HFFc6 (cell line): Measurements from ENCODE around the gene LSP1. TPM values are rescaled to one million over a fixed set of nuclear protein-coding genes. Genes with fewer than 3 reads are reported as not detected.

Source experiments
- DNase-seq: peaks from one replicate; pipeline ENCODE4 v3.0.0-alpha.2; 2018
- H3K27ac Mint-ChIP-seq: 2 replicates; pipeline ENCODE4 v1.8.0; 2020; ENCODE audit warnings: mild to moderate bottlenecking, mixed read lengths
- H3K27me3 Mint-ChIP-seq: 2 replicates; pipeline ENCODE4 v1.8.0; 2021; ENCODE audit warnings: mild to moderate bottlenecking, moderate library complexity, mixed read lengths; ENCODE audit not compliant: insufficient read depth
- H3K36me3 Mint-ChIP-seq: 2 replicates; pipeline ENCODE4 v1.8.0; 2021; ENCODE audit warnings: low read depth, mixed read lengths
- H3K4me1 Mint-ChIP-seq: 2 replicates; pipeline ENCODE4 v1.8.0; 2020; ENCODE audit warnings: low read depth, mixed read lengths
- H3K4me3 Mint-ChIP-seq: 2 replicates; pipeline ENCODE4 v1.8.0; 2020; ENCODE audit warnings: mild to moderate bottlenecking, moderate library complexity, mixed read lengths
- H3K9me3 Mint-ChIP-seq: 2 replicates; pipeline ENCODE4 v1.8.0; 2020; ENCODE audit warnings: mild to moderate bottlenecking, mixed read lengths
- CTCF ChIP-seq: fragments of 200-600 bp; sonication (generic); IDR thresholded peaks from 2 replicates; pipeline ENCODE4 v1.5.0; 2021; ENCODE audit warnings: antibody characterized with exemption, mild to moderate bottlenecking
- total RNA-seq, 6 experiments: library from RNA; stranded (reverse); fragmentation: NEBNext Ultra II Directional; extraction: Animal tissue kit (Norgen Biotek cat#: 25700); gene quantifications; 2 replicates in 1 of 6; 3 replicates in 5 of 6; pipeline ENCODE4 v1.2.3, GENCODE V29; 2021

The LSP1 gene
- total RNA-seq, 6 experiments from 2014 or later: 0.18 to 2.6 (median 0.27) TPM; not detected in 2

GRCh38 chr11:1915795-1916131 is 62.9 kb downstream of the LSP1 start:
- H3K9me3 Mint-ChIP-seq: peaks cover 7% of the 10 kb centered on the region
- peaks cover 7% of the 10 kb centered on the region; the same call in 1 of the 2 replicates for H3K27me3 Mint-ChIP-seq
- no peak overlapping the region for H3K4me3 Mint-ChIP-seq
- H3K27ac Mint-ChIP-seq: no peak overlapping the region
- TF ChIP-seq CTCF: no peak
- no peaks in the 10 kb centered on the region for H3K36me3 Mint-ChIP-seq
- DNase-seq: no peak
- H3K4me1 Mint-ChIP-seq: no peaks in the 10 kb centered on the region

GRCh38 chr11:1916132-1916985 is 63.5 kb downstream of the LSP1 start:
- H3K27ac Mint-ChIP-seq: no peak overlapping the region
- peaks cover 7% of the 10 kb centered on the region; the same call in 1 of the 2 replicates for H3K27me3 Mint-ChIP-seq
- no peak for TF ChIP-seq CTCF
- no peaks in the 10 kb centered on the region for H3K4me1 Mint-ChIP-seq
- H3K9me3 Mint-ChIP-seq: peaks cover 7% of the 10 kb centered on the region
- no peak overlapping the region for H3K4me3 Mint-ChIP-seq
- no peaks in the 10 kb centered on the region for H3K36me3 Mint-ChIP-seq
- DNase-seq: no peak

GRCh38 chr11:1916986-1917522 is 64.2 kb downstream of the LSP1 start:
- Mint-ChIP-seq H3K36me3 (no peaks in the 10 kb centered on the region), H3K4me1 (no peaks in the 10 kb centered on the region), H3K9me3 (peaks cover 7% of the 10 kb centered on the region), H3K27me3 (peaks cover 6% of the 10 kb centered on the region; the same call in 1 of the 2 replicates), H3K27ac (no peak overlapping the region), H3K4me3 (no peak overlapping the region)
- DNase-seq: no peak
- no peak for TF ChIP-seq CTCF

- Mint-ChIP-seq H3K27ac (no peak overlapping the region), H3K9me3 (peaks cover 7% of the 10 kb centered on the region), H3K27me3 (peaks cover 7% of the 10 kb centered on the region; the same call in 1 of the 2 replicates), H3K4me1 (no peaks in the 10 kb centered on the region), H3K4me3 (no peak overlapping the region), H3K36me3 (no peaks in the 10 kb centered on the region)
- no peak for DNase-seq
- peak; percentile 69 for TF ChIP-seq CTCF
These were observed 64.9 kb downstream of the LSP1 start for GRCh38 chr11:1917523-1918435.

- Mint-ChIP-seq H3K4me1 (no peaks in the 10 kb centered on the region), H3K36me3 (no peaks in the 10 kb centered on the region), H3K27ac (no peak overlapping the region), H3K27me3 (peaks cover 8% of the 10 kb centered on the region), H3K9me3 (peaks cover 7% of the 10 kb centered on the region), H3K4me3 (no peak overlapping the region)
- no peak for TF ChIP-seq CTCF
- DNase-seq: no peak
These were observed 65.8 kb downstream of the LSP1 start for GRCh38 chr11:1918436-1919315.
